AG08396 (cell line): ENCODE results near the gene SIM1.

ENCODE experiments used
- DNase-seq: peaks from one replicate; pipeline ENCODE4 v3.0.0; 2012; ENCODE audit warnings: low spot score, mixed read lengths

The SIM1 gene, protein sequence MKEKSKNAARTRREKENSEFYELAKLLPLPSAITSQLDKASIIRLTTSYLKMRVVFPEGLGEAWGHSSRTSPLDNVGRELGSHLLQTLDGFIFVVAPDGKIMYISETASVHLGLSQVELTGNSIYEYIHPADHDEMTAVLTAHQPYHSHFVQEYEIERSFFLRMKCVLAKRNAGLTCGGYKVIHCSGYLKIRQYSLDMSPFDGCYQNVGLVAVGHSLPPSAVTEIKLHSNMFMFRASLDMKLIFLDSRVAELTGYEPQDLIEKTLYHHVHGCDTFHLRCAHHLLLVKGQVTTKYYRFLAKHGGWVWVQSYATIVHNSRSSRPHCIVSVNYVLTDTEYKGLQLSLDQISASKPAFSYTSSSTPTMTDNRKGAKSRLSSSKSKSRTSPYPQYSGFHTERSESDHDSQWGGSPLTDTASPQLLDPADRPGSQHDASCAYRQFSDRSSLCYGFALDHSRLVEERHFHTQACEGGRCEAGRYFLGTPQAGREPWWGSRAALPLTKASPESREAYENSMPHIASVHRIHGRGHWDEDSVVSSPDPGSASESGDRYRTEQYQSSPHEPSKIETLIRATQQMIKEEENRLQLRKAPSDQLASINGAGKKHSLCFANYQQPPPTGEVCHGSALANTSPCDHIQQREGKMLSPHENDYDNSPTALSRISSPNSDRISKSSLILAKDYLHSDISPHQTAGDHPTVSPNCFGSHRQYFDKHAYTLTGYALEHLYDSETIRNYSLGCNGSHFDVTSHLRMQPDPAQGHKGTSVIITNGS

DNA sequence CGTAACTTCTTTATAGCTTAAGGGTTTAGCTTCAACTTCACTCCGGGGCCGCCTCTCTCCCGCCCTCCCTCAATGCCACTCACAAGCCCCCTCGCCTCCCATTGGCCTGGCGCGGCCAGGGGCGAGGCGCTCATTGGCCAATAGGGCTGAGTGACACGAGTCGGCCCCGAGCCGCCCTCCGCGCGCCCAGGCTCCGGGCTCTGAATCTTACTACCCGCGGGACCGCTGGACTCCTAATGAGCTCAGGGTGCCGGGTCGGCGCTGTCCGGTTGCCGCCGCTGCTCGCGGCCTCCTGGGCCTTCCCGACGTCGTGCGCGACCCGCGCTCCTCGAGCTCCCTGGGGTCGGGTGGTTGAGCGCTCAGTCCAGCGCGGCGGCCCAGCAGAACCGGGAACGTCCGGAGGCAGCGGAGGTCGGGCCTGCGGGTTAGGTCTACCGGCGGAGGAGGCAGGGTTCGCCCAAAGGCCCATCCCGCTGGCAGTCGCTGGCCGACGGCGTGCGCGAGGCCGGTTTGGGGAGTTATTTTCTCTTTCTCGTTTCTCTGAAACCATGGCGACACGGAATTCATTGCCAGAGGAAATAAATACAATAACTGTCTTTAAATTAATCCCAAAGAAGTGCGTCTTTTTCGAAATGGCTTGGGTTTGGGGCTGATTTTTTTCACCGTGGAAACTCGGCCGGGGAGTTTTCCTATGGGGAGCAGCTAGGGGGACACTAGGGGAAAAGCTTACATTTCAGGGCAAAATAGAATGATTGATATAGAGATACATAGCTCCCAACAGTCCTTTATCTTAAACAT is at the start of gene SIM1:
TSS of gene SIM1 (minus strand) at position 19 of the 798 bp plus-strand sequence. CDS start 1,453 bp downstream, outside the sequence.
- peak; percentile 53 for DNase-seq

DNA sequence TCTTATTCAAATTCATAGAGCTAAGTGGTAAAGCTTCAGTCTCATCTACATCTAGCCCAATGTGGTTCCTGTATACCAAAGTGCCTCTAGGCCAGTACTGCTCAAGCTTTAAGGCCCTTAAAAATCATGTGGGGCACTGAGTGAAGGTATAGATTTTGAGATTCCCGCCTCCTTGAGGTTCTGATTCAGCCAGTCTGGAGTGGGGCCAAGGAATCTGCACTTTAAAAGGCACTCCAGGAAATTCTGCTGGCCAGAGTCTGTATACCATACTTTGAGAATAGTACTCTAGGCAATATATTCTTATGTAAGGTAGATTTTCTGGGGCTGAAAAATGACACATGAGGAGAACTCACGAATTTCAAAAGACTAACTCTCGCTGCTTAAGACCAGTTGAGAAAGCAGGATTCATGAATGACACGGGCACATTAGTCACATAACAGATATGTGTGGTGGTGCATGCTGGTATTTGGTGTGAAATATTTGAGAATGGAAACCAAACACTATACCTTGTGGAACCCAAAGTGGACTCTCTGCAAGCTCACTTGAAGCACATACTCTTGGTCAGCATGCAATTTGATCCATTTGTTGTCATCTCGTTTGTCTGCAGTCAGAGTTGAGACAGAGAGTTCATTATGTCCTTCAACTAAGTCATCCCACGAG is 47.6 kb upstream of the SIM1 start:
- peak; percentile 13 for DNase-seq

DNA sequence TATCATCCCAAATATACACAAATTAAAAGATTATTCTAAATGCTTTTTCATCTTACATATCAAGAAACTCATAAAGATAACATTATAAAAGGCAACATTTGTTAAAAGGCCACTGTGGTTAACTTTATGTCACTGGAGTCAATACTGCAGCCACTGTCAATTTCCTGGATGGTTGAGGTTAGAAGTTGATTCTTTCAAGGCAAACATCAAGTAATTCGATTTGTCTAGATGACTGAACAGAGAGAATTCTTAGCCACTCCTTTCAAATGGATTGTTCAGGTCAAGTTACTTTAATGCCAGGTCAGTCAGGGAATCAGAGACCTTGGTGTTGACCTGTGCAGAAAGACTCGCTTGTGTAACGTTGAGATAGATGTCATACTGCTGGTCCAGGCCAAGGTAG is 44.4 kb upstream of the SIM1 start:
- no peak for DNase-seq

DNA sequence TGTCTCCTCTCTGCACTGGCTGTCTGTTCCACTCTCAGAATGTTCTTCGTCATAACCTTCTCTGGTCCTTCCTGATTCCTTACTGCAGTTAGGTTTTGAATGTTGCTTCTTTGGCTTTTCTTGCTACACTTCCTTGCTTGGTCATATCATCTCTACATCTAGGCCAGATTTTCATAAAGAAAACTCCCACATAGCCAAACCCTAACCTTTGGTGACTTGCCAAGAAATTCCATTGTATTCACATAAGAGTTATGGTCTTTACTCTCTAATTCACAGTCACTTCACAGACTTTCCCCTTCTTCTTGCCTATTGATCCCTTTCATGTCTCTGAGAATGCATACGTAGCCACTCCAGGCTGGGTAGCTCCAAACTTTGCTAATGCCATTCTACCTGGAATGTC is 41.9 kb upstream of the SIM1 start:
- DNase-seq, result no peak

DNA sequence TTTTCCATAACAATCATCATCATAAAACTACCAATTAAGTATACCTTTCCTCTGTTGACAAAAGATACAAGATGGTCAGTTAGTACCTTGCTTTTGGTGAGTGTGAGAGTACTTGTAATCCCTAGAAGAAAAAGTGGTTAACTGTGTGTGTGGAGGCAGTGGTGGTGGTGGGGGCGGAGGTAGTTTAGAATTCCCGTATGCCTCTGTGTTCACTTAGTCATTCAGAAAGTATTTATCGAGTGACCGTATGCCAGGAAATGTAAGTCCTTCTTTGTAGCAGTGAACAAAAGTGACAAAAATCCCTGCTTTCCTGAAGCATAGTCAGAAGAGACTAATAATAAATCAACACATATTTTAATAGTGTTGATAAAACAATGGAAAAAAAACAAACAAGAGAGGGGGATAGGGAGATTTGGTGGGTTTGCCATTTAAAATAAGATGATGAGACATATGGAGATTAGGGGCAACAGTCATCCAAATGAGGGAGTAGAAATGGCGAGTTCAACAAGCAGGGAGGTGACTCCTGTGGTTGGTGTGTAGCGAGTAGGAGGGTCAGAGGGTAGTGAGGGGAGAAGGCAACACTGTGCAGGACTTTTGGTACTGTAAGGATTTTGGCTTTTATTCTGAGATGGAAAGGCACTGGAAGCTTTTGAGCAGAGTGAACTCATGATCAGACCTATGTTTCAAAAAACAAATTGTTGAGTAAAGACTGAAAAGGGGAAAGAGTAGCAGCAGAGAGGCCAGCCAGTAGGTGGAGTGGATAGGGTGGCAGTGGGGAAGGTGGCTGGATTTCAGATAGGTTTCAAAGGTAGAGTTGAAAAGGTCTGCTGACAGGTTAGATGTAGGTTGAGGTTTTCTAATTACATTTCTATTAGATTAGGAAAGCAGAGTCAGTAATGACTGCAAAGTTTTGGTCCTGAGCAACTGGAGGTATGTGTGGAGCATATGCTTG is 40.3 kb upstream of the SIM1 start:
- DNase-seq, result peak; percentile 51

DNA sequence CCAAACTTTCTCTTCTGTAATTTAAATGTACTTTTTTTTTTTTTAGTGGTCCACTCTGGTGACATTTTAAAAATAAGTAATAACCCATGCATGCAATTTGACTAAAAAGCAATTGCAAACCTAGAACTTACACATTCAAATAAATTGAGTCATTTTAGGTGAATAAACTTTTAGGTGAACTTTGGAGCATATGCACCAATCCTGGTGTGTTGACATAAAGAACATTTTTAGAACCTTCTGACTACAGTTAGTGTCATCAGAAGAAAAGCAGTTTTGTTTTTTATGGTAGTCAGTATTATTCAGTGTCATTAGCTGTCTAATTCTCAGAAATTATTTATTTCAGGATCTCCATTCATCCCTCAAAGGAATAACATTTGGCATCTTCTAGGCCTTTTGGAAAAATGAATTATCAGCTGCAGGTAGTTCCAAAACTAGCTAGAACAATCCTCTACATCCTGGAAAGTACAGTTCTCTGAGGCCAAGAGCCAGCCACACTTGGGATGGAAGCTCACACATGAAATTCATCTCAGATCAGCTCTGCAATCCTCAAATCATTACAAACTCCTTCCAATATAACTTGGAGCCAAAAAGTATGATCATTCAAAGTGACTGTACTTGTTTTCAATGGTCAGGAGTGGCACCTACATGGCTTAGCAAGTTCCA is 38.5 kb upstream of the SIM1 start:
- DNase-seq, result no peak

DNA sequence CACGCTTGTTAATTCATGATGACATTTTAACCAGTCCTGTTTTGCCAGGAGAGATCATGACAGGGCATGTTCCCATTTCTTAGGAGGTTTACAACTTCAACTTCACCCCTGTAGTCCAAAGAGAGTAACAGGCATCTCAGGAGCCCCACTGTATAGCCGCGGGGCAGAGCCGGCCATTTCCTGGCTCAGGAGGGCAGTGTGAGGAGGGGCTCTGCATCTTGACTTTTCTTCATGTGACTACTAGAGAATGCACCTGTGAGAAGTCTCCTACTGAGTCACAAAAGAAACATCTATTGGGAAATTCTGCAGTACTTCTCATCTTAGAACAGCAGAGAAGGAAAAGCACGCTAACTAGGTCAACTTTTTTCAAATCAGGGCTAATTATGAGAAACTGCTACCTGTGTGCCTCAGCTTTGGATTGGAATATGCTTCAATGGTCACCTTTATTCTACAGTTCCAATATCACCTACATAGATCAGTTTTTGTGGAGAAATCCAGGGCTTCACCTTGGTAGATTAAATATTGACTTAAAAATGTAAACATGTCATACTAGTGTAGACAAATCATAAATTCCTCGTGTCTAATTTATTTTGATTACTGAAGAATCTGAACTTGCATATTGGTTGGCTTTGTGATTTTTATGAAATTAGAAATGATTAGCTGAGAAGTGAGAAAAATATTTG is 28.6 kb upstream of the SIM1 start:
- DNase-seq, result no peak

DNA sequence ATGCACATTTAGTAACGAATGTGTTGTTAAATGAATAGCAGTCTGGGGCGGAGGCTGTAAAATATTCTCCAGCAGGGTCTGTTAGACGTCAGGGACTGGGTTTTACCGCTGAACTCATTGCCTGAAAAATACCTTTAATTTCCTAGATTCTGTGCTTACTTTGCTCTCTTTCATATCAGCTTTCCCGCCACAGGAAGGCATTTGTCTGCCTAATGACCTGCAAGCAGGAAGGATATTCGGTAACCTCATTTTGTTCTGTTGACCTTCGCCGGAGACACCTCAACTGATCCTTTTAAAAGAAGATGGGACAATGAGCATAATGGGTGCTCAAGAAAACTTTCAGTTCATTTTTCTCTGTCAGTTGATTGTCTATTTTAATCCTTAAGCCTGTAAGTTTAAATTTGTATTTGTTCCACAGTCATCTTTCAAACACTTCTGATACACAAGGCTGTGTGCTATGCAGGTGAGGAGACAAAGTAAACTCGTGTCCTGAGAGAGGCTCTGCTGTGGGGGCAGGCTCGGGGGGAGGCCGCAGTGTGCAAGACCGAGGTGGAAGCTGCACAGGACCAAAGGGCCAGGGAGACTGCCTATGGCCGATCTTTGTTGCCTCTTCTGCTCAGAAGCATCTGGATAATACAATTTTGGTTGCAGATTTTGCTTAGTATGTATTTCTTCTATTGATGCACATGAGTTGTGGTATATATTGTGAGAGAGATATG is 27.4 kb upstream of the SIM1 start:
- DNase-seq, result no peak

DNA sequence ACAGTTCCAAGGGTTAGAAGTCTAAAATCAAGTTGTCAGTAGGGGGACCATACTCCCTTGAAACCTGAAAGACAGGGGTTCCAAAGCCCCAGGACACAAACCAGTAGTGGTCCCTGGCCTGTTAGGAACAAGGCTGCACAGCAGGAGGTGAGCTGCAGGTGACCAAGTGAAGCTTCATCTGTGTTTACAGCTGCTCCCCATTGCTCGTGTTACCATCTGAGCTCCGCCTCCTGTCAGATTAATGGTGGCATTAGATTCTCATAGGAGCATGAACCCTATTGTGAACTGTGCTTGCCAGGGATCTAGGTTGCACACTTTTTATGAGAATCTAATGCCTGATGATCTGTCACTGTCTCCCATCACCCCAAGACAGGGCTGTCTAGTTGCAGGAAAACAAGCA is 25.3 kb upstream of the SIM1 start:
- no peak for DNase-seq

DNA sequence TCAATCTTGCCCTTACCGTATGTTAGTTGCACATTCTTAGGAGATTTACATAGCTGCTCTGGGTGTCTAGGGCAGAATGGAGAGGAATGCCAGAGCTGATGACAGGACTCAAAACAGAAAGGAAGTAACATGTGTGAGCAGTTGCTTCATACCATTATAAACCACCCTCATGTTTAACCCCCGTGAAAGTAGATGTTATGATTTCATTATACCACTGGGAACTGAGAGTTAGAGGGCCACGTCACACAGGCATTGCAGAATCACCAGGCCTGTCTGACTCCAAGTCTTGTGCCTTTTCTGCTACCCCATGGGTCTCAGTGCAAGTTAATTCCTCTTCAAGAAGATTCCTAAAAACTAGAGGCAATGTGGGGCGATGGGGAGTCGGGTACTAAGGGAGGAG is 23.5 kb upstream of the SIM1 start:
- DNase-seq, result no peak

DNA sequence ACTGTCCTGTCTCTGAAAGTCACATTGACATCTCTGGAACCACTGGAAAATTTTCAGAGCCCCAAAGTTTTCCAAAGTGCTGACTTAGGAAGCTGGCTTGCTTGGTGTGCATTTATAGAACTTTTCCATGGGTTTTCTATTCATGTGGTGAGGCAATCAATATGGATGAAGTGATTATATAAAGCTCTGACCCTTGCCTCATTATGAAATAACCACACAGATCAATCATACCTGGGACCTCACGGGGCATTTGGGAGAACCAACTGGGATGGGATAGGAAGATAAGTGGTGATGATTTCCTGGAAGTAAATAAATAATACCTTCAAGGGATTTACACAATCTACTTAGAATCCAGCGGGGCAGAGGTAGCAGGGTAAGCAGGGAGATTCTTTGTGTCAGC is 22.9 kb upstream of the SIM1 start:
- DNase-seq, result no peak

DNA sequence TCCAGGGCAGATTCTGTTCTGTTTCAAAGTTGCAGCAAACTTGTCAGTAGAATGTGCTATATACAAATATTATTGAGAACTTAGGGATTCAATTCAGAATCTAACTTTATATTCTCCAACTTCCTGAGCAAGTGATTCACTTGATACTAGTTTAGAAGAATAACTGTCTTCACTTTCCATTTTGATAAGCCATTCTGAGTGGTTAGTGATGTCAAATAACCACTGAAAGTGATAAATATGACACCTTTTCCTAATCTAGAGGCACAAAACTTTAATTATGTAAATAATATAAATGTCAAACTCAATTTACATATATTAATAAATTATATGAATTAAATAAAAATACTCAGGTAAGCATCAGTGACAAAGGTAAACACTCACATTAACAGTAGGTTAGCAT is 20.5 kb upstream of the SIM1 start:
- no peak for DNase-seq

DNA sequence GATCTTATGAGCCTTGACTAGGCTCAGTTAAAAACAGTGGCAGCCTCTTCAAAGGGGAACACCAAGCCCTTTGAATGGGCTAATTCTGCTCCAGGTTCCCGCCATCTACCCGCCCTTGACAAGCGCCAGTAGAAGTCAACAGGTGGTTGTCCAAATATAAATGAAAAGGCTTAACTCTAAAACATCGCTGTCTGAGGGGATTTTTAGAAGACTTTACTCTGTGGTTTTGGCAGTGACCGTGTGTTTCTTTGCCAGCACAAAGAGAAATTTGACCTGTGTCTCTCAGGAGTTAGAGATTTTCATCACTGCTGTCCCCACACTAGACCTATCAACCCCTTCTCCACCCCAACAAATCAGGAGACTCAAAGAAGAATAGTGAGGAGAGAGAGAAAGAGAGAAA is 19.8 kb upstream of the SIM1 start:
- DNase-seq, result no peak

DNA sequence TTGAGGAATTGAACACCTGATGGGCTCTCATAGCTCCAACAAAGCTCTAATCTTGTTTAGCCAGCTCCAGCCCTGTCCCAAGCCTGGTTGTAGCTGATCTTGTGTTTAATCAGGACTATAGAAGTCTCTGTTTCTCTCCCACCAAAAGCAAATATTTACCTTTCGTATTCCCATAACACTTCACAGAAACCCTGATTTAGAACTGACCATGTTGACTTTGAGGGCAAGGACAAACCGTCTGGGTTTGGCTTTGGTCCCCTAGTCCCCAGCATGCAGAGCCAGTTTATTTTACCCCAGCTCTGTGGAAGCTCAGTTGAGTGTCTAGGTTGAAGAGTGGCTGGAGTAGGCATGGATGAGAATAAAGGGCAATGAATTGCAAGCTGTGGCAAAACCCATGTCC is 18.0 kb upstream of the SIM1 start:
- DNase-seq, result no peak

DNA sequence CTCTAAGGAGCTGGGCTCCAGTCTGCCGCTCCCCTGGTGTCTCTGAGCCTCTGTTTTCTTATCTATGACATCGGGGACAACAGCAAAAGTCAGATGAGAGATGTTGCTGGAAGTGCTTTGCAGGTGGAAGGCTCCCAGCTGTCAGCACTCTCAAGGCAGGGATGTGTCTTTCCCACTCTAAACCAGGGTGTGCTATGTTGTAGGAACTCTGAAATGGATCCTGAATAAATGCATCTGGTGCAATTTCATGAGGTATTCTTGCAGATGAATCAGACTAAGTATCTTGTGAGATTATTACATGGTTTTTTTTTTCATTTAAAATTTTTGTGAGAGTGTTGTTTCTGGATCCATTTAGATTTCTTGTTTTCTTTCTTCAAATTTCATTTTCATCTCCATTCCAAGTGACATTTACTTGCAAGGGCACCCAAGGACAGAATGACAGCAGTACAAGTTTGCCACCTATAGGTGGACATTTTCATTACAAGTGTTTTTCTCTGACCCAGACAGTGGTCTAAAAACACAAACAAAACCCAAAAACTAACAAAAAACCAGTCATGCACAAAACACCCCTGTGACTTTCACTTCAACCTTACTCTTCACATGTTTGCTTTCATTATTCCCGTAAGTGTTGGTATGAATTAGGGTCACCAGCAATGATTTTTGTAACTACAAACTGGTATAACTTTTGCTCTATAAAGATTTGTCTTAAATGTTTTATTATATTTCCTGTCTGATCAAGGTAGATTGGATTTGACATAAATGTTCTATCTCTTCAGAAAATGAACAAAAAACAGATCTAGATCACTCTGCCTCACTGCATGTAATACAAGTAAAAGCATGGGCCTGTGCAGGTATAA is 14.7 kb upstream of the SIM1 start:
- no peak for DNase-seq

DNA sequence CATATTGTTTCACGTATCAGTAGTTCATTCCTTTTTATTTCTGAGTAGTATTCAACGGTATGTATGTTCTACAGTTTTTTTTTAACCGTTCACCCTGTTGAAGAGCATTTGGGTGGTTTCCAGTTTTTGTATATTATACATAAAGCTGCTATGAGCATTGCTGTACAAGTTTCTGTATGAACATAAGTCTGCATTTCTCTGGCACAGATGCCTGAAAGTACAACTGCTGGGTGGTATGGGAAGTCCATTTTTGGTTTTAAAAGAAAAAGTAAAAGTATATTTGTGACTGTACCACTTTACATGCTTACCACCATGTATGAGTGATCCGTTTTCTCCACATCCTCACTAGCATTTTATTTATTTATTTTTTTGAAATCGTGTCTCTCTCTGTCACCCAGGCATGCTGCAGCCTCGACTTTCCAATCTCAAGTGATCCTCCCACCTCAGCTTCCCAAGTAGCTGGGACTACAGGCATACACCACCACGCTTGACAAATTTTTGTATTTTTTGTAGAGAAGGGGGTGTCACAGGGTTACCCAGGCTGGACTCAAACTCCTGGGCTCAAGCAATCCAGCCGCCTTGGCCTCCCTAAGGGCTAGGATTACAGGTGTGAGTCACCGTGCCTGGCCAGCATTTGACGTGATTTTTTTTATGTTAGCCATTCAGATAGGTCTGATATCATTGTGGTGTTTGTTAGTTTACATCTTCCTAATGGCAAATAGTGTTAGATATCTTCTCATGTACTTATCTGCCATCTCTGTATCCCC is 11.0 kb upstream of the SIM1 start:
- no peak for DNase-seq

DNA sequence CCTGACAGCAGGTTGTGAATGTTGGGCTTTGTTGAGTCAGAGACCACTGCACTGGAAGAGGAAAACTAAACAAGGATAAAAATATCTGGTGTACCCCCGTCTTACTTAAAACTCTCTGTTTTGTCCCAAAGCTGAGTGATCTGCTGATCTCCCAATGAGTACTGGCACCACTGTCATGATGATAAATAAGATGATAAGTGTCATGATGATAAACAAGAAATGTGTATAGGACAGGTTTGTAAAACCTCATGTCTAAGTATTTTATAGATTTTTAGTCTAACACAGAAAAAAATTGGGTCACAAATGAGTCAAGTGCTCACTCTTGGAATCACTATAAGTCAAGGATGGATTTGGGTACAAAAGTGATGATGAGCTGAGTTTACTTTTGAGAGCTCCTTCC is 8.5 kb upstream of the SIM1 start:
- no peak for DNase-seq
